Activated CD8-positive, alpha-beta T cell treated with anti-CD3 and anti-CD28 coated beads, Interleukin-2, amount 10 ng/mL, durations not matched to agents 7 days and 5 days (primary cell): Measurements from ENCODE around the gene ZNF436. TPM values are rescaled to one million over a fixed set of nuclear protein-coding genes. Genes with fewer than 3 reads are reported as not detected.
A peak's percentile ranks its signal among the peaks of the same experiment; 100 is the strongest.

Experiments used
- ATAC-seq: fragments of 150-1000 bp; cut with Tn5 transposase; one replicate; pipeline ENCODE4 v1.10.0; 2021; ENCODE audit warnings: moderate library complexity
- CTCF ChIA-PET: fragments of 350-600 bp; sonication (Branson Sonifier 250); formaldehyde crosslinking; loops from one replicate; lab custom pipeline; 2021; ENCODE audit warnings: antibody characterized with exemption; lab: Charles Lee
- POLR2A ChIA-PET: fragments of 350-600 bp; sonication (Branson Sonifier 250); formaldehyde crosslinking; loops from one replicate; lab custom pipeline; 2021; ENCODE audit warnings: antibody characterized with exemption; lab: Charles Lee
- DNase-seq: peaks from one replicate; pipeline ENCODE4 v3.0.0-alpha.2; 2020
- H3K27ac Mint-ChIP-seq: one replicate; pipeline ENCODE4 v1.8.0; 2021; ENCODE audit warnings: mild to moderate bottlenecking, mixed read lengths
- H3K27me3 Mint-ChIP-seq: one replicate; pipeline ENCODE4 v1.8.0; 2021; ENCODE audit warnings: low read depth, mixed read lengths
- H3K36me3 Mint-ChIP-seq: one replicate; pipeline ENCODE4 v1.8.0; 2021; ENCODE audit warnings: low read depth, mixed read lengths
- H3K4me1 Mint-ChIP-seq: one replicate; pipeline ENCODE4 v1.8.0; 2021; ENCODE audit warnings: low read depth, mixed read lengths
- H3K4me3 Mint-ChIP-seq: one replicate; pipeline ENCODE4 v1.8.0; 2021; ENCODE audit warnings: mild to moderate bottlenecking, mixed read lengths
- H3K9me3 Mint-ChIP-seq: one replicate; pipeline ENCODE4 v1.8.0; 2022; ENCODE audit warnings: mixed read lengths; ENCODE audit not compliant: insufficient read depth
- total RNA-seq, 2 experiments: library from RNA; stranded (reverse); gene quantifications; one replicate each; pipeline ENCODE4 v1.2.3, GENCODE V29; 2021

Gene ZNF436
- total RNA-seq, 2 experiments from 2014 or later, result 5.0 to 5.4 TPM

GRCh38 chr1:23358310-23358875 lies 11.2 kb downstream of the ZNF436 start:
- H3K4me3 Mint-ChIP-seq, result no peak overlapping the region
- peaks cover 53% of the 10 kb centered on the region for H3K36me3 Mint-ChIP-seq
- peaks cover 38% of the 10 kb centered on the region for H3K9me3 Mint-ChIP-seq
- POLR2A ChIA-PET, result no interaction called here
- CTCF ChIA-PET, result interaction anchor here (0.9 kb wide), 1 partner anchor 45 kb away, joined by 3 read pairs; no protein-coding TSS in a partner anchor
- peaks cover 5% of the 10 kb centered on the region for H3K4me1 Mint-ChIP-seq
- H3K27ac Mint-ChIP-seq, result no peak overlapping the region
- DNase-seq, result no peak
- no peak for ATAC-seq
- no peaks in the 10 kb centered on the region for H3K27me3 Mint-ChIP-seq

DNA sequence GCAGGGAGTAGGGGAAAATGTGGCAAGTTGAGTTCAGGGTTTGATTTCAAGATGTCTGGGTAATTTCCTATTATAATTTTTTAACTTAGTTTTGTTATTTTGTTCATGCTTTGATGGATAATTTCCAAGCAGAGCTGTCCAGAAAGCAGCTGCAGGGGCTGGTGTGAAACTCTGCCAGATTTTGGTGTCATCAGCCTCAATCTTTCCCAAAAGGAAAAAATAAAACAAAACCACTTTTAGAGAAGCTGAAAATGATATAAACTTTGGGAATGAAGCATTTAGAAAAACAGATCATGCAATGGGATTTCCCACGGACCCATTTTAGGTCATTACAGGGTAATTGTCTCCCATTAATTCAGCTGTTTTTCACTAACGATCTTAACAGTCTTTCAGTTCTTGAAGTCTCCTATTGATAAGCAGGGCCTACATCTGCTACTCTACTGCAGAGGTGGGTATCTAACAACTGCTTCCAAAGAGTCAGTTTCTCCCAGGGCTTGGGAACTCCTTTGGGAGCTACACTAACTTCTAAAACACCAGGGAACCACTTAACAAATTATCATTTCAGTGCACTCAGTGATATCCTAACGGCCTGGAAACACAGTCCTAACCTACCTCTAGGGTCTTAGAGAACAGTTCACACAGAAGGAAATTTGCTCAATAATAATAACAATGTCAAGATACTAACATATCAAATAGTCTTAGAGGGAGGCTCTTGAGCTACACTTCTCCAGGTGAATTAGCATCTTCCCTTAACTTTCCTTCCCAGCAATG lies 12.3 kb downstream of the ZNF436 start:
- ATAC-seq (no peak), DNase-seq (no peak)
- Mint-ChIP-seq H3K27ac (no peak overlapping the region), H3K27me3 (peaks cover 2% of the 10 kb centered on the region), H3K9me3 (peaks cover 30% of the 10 kb centered on the region), H3K4me3 (no peak overlapping the region), H3K36me3 (peaks cover 42% of the 10 kb centered on the region), H3K4me1 (peaks cover 5% of the 10 kb centered on the region)
- POLR2A ChIA-PET, result interaction anchor here (0.8 kb wide), 1 partner anchor 11 kb away, joined by 3 read pairs; no protein-coding TSS in a partner anchor
- CTCF ChIA-PET, result interaction anchor here (0.9 to 1.7 kb wide), 2 partner anchors 9 to 13 kb away, joined by 3 to 7 read pairs; partner anchors contain the start of gene HNRNPR

GRCh38 chr1:23356471-23357137 lies 13.0 kb downstream of the ZNF436 start:
- peaks cover 2% of the 10 kb centered on the region for H3K27me3 Mint-ChIP-seq
- H3K9me3 Mint-ChIP-seq, result peaks cover 25% of the 10 kb centered on the region
- ATAC-seq (no peak), DNase-seq (no peak)
- POLR2A ChIA-PET, result interaction anchor here (0.8 kb wide), 1 partner anchor 11 kb away, joined by 3 read pairs; no protein-coding TSS in a partner anchor
- CTCF ChIA-PET, result interaction anchor here (0.9 to 1.7 kb wide), 2 partner anchors 10 to 12 kb away, joined by 3 to 7 read pairs; partner anchors contain the start of gene HNRNPR
- H3K36me3 Mint-ChIP-seq, result peaks cover 35% of the 10 kb centered on the region
- H3K27ac Mint-ChIP-seq, result no peak overlapping the region
- H3K4me3 Mint-ChIP-seq, result no peak overlapping the region
- peaks cover 5% of the 10 kb centered on the region for H3K4me1 Mint-ChIP-seq

DNA sequence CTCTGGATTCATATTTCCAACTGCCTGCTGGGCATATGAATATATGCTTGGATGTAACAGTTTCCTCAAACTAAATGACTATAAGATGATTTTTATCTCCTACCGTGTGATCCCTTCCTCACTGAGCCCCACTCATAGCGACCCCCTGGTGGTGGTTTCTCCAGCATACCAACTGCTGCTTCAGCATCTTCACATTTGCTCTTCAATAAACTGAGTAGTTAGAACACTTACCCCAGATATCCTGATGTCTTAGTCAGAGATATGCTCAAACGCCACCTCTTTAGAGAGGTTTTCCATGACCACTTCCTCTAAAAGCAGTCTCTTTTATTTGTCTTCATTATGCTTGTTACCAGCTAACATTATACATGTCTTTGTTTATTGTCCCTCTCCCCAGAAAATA lies 15.4 kb downstream of the ZNF436 start:
- DNase-seq, result peak; percentile 28
- peak; percentile 63 for ATAC-seq
- H3K27ac Mint-ChIP-seq, result peak overlapping the region; percentile 23
- POLR2A ChIA-PET, result interaction anchor here (1.2 to 2.1 kb wide), 2 partner anchors 10 to 13 kb away, joined by 3 to 12 read pairs; partner anchors contain the start of gene HNRNPR
- CTCF ChIA-PET, result interaction anchor here (0.5 to 1.1 kb wide), 3 partner anchors 10 to 15 kb away, joined by 3 to 6 read pairs (median 3); partner anchors contain the start of genes HNRNPR and ZNF436
- H3K27me3 Mint-ChIP-seq, result peaks cover 2% of the 10 kb centered on the region
- H3K4me1 Mint-ChIP-seq, result peaks cover 5% of the 10 kb centered on the region
- peaks cover 7% of the 10 kb centered on the region for H3K9me3 Mint-ChIP-seq
- H3K4me3 Mint-ChIP-seq, result no peak overlapping the region
- peaks cover 13% of the 10 kb centered on the region for H3K36me3 Mint-ChIP-seq

GRCh38 chr1:23352096-23352695 lies 17.4 kb downstream of the ZNF436 start:
- POLR2A ChIA-PET, result no interaction called here
- peaks cover 2% of the 10 kb centered on the region for H3K27me3 Mint-ChIP-seq
- H3K9me3 Mint-ChIP-seq, result no peaks in the 10 kb centered on the region
- ATAC-seq, result no peak
- H3K4me1 Mint-ChIP-seq, result peaks cover 5% of the 10 kb centered on the region
- no peaks in the 10 kb centered on the region for H3K36me3 Mint-ChIP-seq
- CTCF ChIA-PET, result no interaction called here
- H3K4me3 Mint-ChIP-seq, result no peak overlapping the region
- no peak overlapping the region for H3K27ac Mint-ChIP-seq
- DNase-seq, result no peak

- no peak for ATAC-seq
- H3K4me3 Mint-ChIP-seq, result no peak overlapping the region
- peaks cover 19% of the 10 kb centered on the region for H3K36me3 Mint-ChIP-seq
- no peaks in the 10 kb centered on the region for H3K27me3 Mint-ChIP-seq
- peaks cover 20% of the 10 kb centered on the region for H3K4me1 Mint-ChIP-seq
- ChIA-PET POLR2A (interaction anchor here (0.5 to 1.0 kb wide), 2 partner anchors 19 to 23 kb away, joined by 3 read pairs; no protein-coding TSS in a partner anchor), CTCF (interaction anchor here (0.5 to 1.9 kb wide), 3 partner anchors 11 to 412 kb away, joined by 3 to 7 read pairs (median 3); no protein-coding TSS in a partner anchor)
- H3K27ac Mint-ChIP-seq, result no peak overlapping the region
- no peaks in the 10 kb centered on the region for H3K9me3 Mint-ChIP-seq
- DNase-seq, result no peak
Measured at GRCh38 chr1:23345920-23346319, 23.7 kb downstream of the ZNF436 start.

GRCh38 chr1:23344987-23345472 lies 24.6 kb downstream of the ZNF436 start:
- no peak for ATAC-seq
- POLR2A ChIA-PET, result interaction anchor here (1.0 to 1.8 kb wide), 14 partner anchors 9 to 615 kb away, joined by 3 to 38 read pairs (median 5); partner anchors contain the start of genes GALE, PNRC2, RPL11 and ZNF436
- CTCF ChIA-PET, result interaction anchor here (0.8 to 1.9 kb wide), 9 partner anchors 9 to 347 kb away, joined by 3 to 19 read pairs (median 5); partner anchors contain the start of gene RPL11

GRCh38 chr1:23344111-23344986 lies 25.3 kb downstream of the ZNF436 start, which contains the start of gene HNRNPR:
TSS of gene HNRNPR (minus strand) at chr1:23344284. CDS start at chr1:23341008, 3,276 bp downstream.
- ATAC-seq, result peak; percentile 99
- ChIA-PET CTCF (interaction anchor here (0.7 to 1.9 kb wide), 12 partner anchors 9 to 347 kb away, joined by 3 to 19 read pairs (median 4); partner anchors contain the start of gene RPL11), POLR2A (interaction anchor here (0.5 to 1.8 kb wide), 26 partner anchors 9 to 1156 kb away, joined by 3 to 38 read pairs (median 4); partner anchors contain the start of genes GALE, PNRC2, RPL11 and ZNF436)
- Mint-ChIP-seq H3K4me1 (peaks cover 34% of the 10 kb centered on the region), H3K9me3 (no peaks in the 10 kb centered on the region), H3K27me3 (no peaks in the 10 kb centered on the region), H3K4me3 (peak within 1 kb of the TSS; percentile 86), H3K27ac (peak within 1 kb of the TSS; percentile 94), H3K36me3 (peaks cover 30% of the 10 kb centered on the region)
- peak; percentile 100 for DNase-seq

More at GRCh38 chr1:23344987-23345472, 24.6 kb downstream of the ZNF436 start:
- H3K4me3 Mint-ChIP-seq, result peak overlapping the region; percentile 82
- peaks cover 29% of the 10 kb centered on the region for H3K4me1 Mint-ChIP-seq
- peaks cover 26% of the 10 kb centered on the region for H3K36me3 Mint-ChIP-seq
- no peak for DNase-seq
- no peaks in the 10 kb centered on the region for H3K9me3 Mint-ChIP-seq
- H3K27me3 Mint-ChIP-seq, result no peaks in the 10 kb centered on the region
- peak overlapping the region; percentile 91 for H3K27ac Mint-ChIP-seq

DNA sequence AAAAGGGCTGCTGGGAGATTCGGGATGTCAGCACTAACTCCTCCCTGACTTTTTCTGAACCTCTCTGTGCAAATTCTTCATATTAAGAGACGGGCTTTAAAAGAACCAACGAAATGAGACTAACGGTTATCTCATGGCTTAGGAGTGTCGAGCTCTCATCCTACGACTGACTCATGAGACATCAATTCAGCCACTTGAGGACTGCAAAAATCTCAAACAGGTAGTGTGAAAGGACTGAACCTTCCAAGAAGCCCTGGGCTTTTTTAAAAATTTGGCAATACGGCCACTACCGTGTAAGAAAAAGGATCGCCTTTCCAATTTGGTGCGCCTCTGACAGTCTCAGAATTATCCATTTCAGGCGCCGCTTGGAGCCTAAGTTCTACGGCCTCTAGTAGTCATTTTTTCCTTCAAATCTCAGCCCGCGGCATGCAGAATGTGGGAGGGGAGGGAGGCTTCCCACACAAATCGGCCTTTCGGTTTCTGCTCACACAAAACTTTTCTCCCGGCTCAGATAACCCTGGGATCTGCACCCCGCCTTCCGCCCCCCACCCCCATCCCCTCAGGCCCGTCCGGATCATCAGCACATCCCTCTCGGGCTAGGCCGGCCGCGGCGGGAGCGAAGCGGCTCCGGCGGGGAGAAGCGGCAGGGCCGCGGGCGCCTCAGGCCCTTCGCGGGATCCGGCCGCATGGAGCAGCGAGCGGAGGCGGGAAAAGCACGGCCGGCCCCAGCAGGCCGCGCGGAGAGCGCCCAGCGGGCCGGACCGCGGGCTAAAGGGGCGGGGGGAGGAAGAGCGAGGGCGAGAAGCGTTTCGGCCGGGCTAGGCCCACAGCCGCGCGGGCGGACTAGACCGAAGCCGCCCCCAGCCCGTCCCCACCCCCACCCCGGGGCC lies 26.2 kb downstream of the ZNF436 start:
- H3K4me3 Mint-ChIP-seq, result peak overlapping the region; percentile 86
- CTCF ChIA-PET, result interaction anchor here (0.7 to 4.0 kb wide), 10 partner anchors 10 to 291 kb away, joined by 3 to 19 read pairs (median 6); no protein-coding TSS in a partner anchor
- H3K27ac Mint-ChIP-seq, result peak overlapping the region; percentile 94
- POLR2A ChIA-PET, result interaction anchor here (0.5 to 1.8 kb wide), 19 partner anchors 9 to 616 kb away, joined by 3 to 38 read pairs (median 4); partner anchors contain the start of genes PNRC2, RPL11 and ZNF436
- H3K9me3 Mint-ChIP-seq, result no peaks in the 10 kb centered on the region
- ATAC-seq (peak; percentile 5), DNase-seq (peak; percentile 55)
- peaks cover 37% of the 10 kb centered on the region for H3K36me3 Mint-ChIP-seq
- H3K4me1 Mint-ChIP-seq, result peaks cover 41% of the 10 kb centered on the region
- no peaks in the 10 kb centered on the region for H3K27me3 Mint-ChIP-seq
